Stomach (tissue), 9 donors: ENCODE results near the gene NDEL1. TPM values are rescaled to one million over a fixed set of nuclear protein-coding genes. Genes with fewer than 3 reads are reported as not detected.

Experiments
- DNase-seq, 2 donors: peaks; one replicate each; pipeline versions ENCODE4 v3.0.0 to v3.0.0-alpha.2; 2013 to 2019
- H3K27ac ChIP-seq, 5 donors: fragments of 200-600 bp in 4 of 5; sonication (generic) in 4 of 5; one replicate each; pipeline ENCODE4 v1.5.1; 2013 to 2019; ENCODE audit warnings: mild to moderate bottlenecking in 1 of 5, moderate library complexity in 1 of 5
- H3K27me3 ChIP-seq, 3 donors: fragments of 200-600 bp; sonication (generic); one replicate each; pipeline ENCODE4 v1.5.1; 2017 to 2019; ENCODE audit warnings: mixed run types in 1 of 3
- H3K36me3 ChIP-seq, 4 donors: fragments of 200-600 bp; sonication (generic); 1 replicate in 3 of 4; 2 replicates in 1 of 4; pipeline ENCODE4 v1.5.1; 2016 to 2019
- H3K4me1 ChIP-seq, 4 donors: fragments of 200-600 bp; sonication (generic); one replicate each; pipeline ENCODE4 v1.5.1; 2016 to 2019
- H3K4me3 ChIP-seq, 4 donors: fragments of 200-600 bp; sonication (generic) in 3 of 4; one replicate each; pipeline ENCODE4 v1.5.1; 2016 to 2019; ENCODE audit warnings: mild to moderate bottlenecking in 1 of 4
- H3K9me3 ChIP-seq, 4 donors: fragments of 200-600 bp; sonication (generic); one replicate each; pipeline ENCODE4 v1.5.1; 2016 to 2019
- EP300 ChIP-seq: sonication (generic); formaldehyde crosslinking; IDR thresholded peaks from one replicate; pipeline ENCODE4 v1.6.1; 2017; ENCODE audit warnings: antibody characterized with exemption
- POLR2A ChIP-seq, 4 donors: fragments of 450-650 bp; IDR thresholded peaks; one replicate each; pipeline ENCODE4 v1.6.1; 2016; ENCODE audit warnings: antibody characterized with exemption in 4 of 4, control low read depth in 2 of 4, mild to moderate bottlenecking in 1 of 4, moderate library complexity in 1 of 4
- POLR2AphosphoS5 ChIP-seq, 3 donors: sonication (generic); formaldehyde crosslinking; IDR thresholded peaks; one replicate each; pipeline ENCODE4 v1.6.1; 2016; ENCODE audit warnings: antibody characterized with exemption in 3 of 3
- WGBS, 5 donors: extraction: QIAGEN DNeasy Blood & Tissue Kit in 3 of 5; methylation state at CpG; one replicate each; pipeline versions ENCODE4 v1.1.5 to v1.1.7; 2013 to 2018; 5-methylcytosine and 5-hydroxymethylcytosine counted together
- intact Hi-C: fragments of 100-400 bp; cut with DNase I; formaldehyde crosslinking; loops from one replicate; pipeline ENCODE4 v1.15.1; 2023; ENCODE audit warnings: low total_unique reads
- polyA plus RNA-seq, 3 donors: library from polyadenylated mRNA; stranded (reverse); fragments of 200-250 nt; gene quantifications; one replicate each; pipeline ENCODE4 v1.2.3, GENCODE V29; 2013
- total RNA-seq, 5 donors: library from RNA; depleted of rRNA; stranded (reverse); fragments of >200 nt; gene quantifications; one replicate each; pipeline versions ENCODE4 v1.1.0 to v1.2.3, GENCODE V29; 2014 to 2016
- TF ChIP-seq, protein P1 (sequence below), 7 experiments: fragments of 450-650 bp in 4 of 7; fragments of 200-600 bp in 3 of 7; sonication (generic) in 3 of 7; IDR thresholded peaks; one replicate each; pipeline ENCODE4 v1.5.1; 2016 to 2019; ENCODE audit warnings: antibody characterized with exemption in 7 of 7, control low read depth in 2 of 7, mild to moderate bottlenecking in 1 of 7
- donor health status: healthy with polysubstance abuse.
- donor health status: Bipolar disorder and iron deficiency.
- donor health status: healthy.

Gene NDEL1
- total and polyA plus RNA-seq, 8 donors = 12.8 to 102 (median 42.9) TPM

DNA sequence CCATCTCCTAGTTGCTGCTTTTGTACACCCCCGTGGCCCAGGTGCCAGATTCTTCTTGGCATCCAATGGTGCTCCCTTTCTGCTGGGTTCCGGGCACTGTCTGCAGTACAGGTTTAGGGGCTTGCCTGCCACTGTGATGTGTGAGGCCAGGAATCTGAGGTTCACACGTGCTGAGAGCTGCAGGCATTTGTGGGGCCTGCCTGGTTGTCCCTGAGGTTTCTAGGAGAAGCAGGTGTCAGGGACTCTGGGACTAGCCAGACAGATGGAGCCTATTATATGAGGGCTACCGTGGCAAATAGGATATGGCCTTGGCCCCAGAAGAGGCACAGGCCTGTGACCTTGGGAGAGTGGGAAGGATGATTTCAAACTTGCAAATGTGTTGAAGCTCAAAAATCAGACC, 29.3 kb downstream of the NDEL1 start:
- peaks cover 49 to 97% (median 91%) of the 10 kb centered on the region in 4 donors for H3K36me3 ChIP-seq
- H3K27me3 ChIP-seq = no peaks in the 10 kb centered on the region
- no peak overlapping the region for H3K4me3 ChIP-seq
- peaks cover 0 to 30% (median 15%) of the 10 kb centered on the region in 4 donors for H3K4me1 ChIP-seq
- 53 to 59% (median 57%) methylated on average over 4 of the region's 4 CpGs for WGBS, 5 donors
- DNase-seq = no peak
- TF ChIP-seq POLR2A (IDR thresholded peaks at IDR 0.05) = no peak
- TF ChIP-seq POLR2AphosphoS5 (IDR thresholded peaks at IDR 0.05) = no peak
- TF ChIP-seq, protein P1, sequence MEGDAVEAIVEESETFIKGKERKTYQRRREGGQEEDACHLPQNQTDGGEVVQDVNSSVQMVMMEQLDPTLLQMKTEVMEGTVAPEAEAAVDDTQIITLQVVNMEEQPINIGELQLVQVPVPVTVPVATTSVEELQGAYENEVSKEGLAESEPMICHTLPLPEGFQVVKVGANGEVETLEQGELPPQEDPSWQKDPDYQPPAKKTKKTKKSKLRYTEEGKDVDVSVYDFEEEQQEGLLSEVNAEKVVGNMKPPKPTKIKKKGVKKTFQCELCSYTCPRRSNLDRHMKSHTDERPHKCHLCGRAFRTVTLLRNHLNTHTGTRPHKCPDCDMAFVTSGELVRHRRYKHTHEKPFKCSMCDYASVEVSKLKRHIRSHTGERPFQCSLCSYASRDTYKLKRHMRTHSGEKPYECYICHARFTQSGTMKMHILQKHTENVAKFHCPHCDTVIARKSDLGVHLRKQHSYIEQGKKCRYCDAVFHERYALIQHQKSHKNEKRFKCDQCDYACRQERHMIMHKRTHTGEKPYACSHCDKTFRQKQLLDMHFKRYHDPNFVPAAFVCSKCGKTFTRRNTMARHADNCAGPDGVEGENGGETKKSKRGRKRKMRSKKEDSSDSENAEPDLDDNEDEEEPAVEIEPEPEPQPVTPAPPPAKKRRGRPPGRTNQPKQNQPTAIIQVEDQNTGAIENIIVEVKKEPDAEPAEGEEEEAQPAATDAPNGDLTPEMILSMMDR (IDR thresholded peaks at IDR 0.05) = no peak
- no peak for TF ChIP-seq EP300
- no peak overlapping the region for H3K27ac ChIP-seq
- intact Hi-C loops = no loop called here
- H3K9me3 ChIP-seq = no peaks in the 10 kb centered on the region

GRCh38 chr17:8465356-8465755, 29.7 kb downstream of the NDEL1 start:
- 64 to 76% (median 70%) methylated on average over 8 of the region's 8 CpGs for WGBS, 5 donors
- no peak for DNase-seq
- Histone ChIP-seq H3K27me3 (no peaks in the 10 kb centered on the region), H3K4me3 (no peak overlapping the region), H3K9me3 (no peaks in the 10 kb centered on the region), H3K4me1 (peaks cover 0 to 34% (median 17%) of the 10 kb centered on the region in 4 donors), H3K27ac (no peak overlapping the region), H3K36me3 (peaks cover 45 to 97% (median 90%) of the 10 kb centered on the region in 4 donors)
- no peak for TF ChIP-seq EP300
- no peak for TF ChIP-seq POLR2A (IDR thresholded peaks at IDR 0.05)
- TF ChIP-seq, protein P1 (IDR thresholded peaks at IDR 0.05) = no peak
- no peak for TF ChIP-seq POLR2AphosphoS5 (IDR thresholded peaks at IDR 0.05)
- intact Hi-C loops = no loop called here

GRCh38 chr17:8465759-8466158, 30.1 kb downstream of the NDEL1 start:
- H3K4me1 ChIP-seq = peaks cover 0 to 38% (median 19%) of the 10 kb centered on the region in 4 donors
- H3K27ac ChIP-seq = no peak overlapping the region
- no peak for DNase-seq
- no peak overlapping the region for H3K4me3 ChIP-seq
- H3K36me3 ChIP-seq = peaks cover 42 to 97% (median 90%) of the 10 kb centered on the region in 4 donors
- H3K27me3 ChIP-seq = no peaks in the 10 kb centered on the region
- WGBS, 5 donors = 66 to 83% (median 79%) methylated on average over 10 to 12 of the region's 12 CpGs
- TF ChIP-seq, protein P1 (IDR thresholded peaks at IDR 0.05) = no peak
- TF ChIP-seq POLR2A (IDR thresholded peaks at IDR 0.05) = no peak
- no peak for TF ChIP-seq POLR2AphosphoS5 (IDR thresholded peaks at IDR 0.05)
- TF ChIP-seq EP300 = no peak
- intact Hi-C loops = no loop called here
- no peaks in the 10 kb centered on the region for H3K9me3 ChIP-seq

DNA sequence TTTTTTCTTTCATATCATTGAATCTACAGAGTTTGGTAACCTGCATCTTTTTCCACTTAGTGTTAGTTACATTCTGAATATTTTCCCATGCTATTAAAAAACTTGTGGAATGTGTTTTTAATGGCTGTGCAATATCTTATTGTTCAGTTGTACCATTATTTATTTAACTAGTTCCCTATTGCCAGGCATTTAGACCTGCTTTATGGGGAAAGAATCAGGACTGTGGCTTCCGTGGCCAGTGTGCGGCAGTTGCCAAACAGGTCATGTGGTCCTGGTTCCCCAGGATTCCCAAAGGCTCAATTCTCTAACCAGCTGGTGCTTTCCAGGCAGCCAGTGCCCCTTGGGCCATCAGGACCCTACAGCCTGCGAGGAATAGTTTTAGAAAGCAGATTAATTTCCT, 30.8 kb downstream of the NDEL1 start:
- no peaks in the 10 kb centered on the region for H3K9me3 ChIP-seq
- DNase-seq = no peak
- intact Hi-C loops = no loop called here
- H3K27me3 ChIP-seq = no peaks in the 10 kb centered on the region
- peaks cover 0 to 41% (median 20%) of the 10 kb centered on the region in 4 donors for H3K4me1 ChIP-seq
- peaks cover 42 to 97% (median 90%) of the 10 kb centered on the region in 4 donors for H3K36me3 ChIP-seq
- no peak overlapping the region for H3K4me3 ChIP-seq
- 66 to 85% (median 73%) methylated on average over 3 of the region's 3 CpGs for WGBS, 5 donors
- no peak overlapping the region for H3K27ac ChIP-seq
- no peak for TF ChIP-seq EP300
- TF ChIP-seq POLR2AphosphoS5 (IDR thresholded peaks at IDR 0.05) = no peak
- TF ChIP-seq POLR2A (IDR thresholded peaks at IDR 0.05) = no peak
- TF ChIP-seq, protein P1 (IDR thresholded peaks at IDR 0.05) = no peak
